Measurements from ENCODE around the gene LRRK1.

DNA sequence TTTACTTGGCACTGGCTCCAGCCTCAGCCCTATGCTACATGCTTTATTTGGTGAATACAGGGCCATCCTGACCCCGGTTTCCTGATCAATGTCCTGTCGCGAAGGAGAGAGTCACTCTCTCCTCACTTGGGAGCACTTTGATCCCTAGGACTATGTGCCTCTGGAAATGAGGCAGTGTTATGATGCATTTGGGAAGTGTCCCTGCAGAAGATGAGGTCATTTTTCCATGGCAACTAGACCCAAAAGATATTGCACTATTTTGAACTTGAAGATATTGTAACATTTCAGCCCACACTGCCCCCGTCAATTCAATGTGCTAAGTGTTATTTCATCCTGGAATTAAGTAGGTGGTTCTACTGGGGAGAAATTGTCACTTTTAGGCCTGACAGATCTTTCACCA, 68.0 kb downstream of the LRRK1 start:
- TF ChIP-seq MAX (IDR thresholded peaks at IDR 0.05; ENCODE audit: low read depth), result no peak
- no peak for TF ChIP-seq CTCF (IDR thresholded peaks at IDR 0.05)
- no peak for TF ChIP-seq CHD2 (IDR thresholded peaks at IDR 0.05; ENCODE audit: low read length, partially characterized antibody)
- no peak for TF ChIP-seq TEAD4 (IDR thresholded peaks at IDR 0.05; ENCODE audit: borderline replicate concordance, insufficient read depth)
- TF ChIP-seq RAD21 (IDR thresholded peaks at IDR 0.05; ENCODE audit: low read length), result no peak
- no peak for TF ChIP-seq EZH2phosphoT487 (IDR thresholded peaks at IDR 0.05; ENCODE audit: borderline replicate concordance, low read depth)
